Large intestine (tissue), 3 donors: ENCODE measurements around the gene KANSL1. TPM values are rescaled to one million over a fixed set of nuclear protein-coding genes. Genes with fewer than 3 reads are reported as not detected.
"Not testable (repeated sequence)": the region's sequence is repeated elsewhere in the genome, so short reads cannot be mapped to it uniquely, and the experiment has no call there.

Experiments
- DNase-seq, 2 donors: peaks; one replicate each; pipeline versions ENCODE4 v3.0.0 to v3.0.0-alpha.2; 2013
- H3K27ac ChIP-seq: one replicate; pipeline ENCODE4 v1.5.1; 2013; ENCODE audit warnings: low read length
- H3K27me3 ChIP-seq: 2 replicates; pipeline ENCODE4 v1.6.1; 2013; ENCODE audit warnings: low read length; ENCODE audit not compliant: control insufficient read depth, insufficient read depth
- H3K36me3 ChIP-seq: 2 replicates; pipeline ENCODE4 v1.6.1; 2013; ENCODE audit warnings: low read length; ENCODE audit not compliant: control insufficient read depth, insufficient read depth
- H3K4me1 ChIP-seq: one replicate; pipeline ENCODE4 v1.6.1; 2013; ENCODE audit warnings: low read length; ENCODE audit not compliant: control insufficient read depth, insufficient read depth
- H3K4me3 ChIP-seq: one replicate; pipeline ENCODE4 v1.5.1; 2013; ENCODE audit warnings: low read length
- H3K9me3 ChIP-seq: one replicate; pipeline ENCODE4 v1.6.1; 2013; ENCODE audit warnings: mild to moderate bottlenecking, low read depth, low read length, moderate library complexity; ENCODE audit not compliant: control insufficient read depth
- WGBS: methylation state at CpG from one replicate; pipeline ENCODE4 v1.1.5; 2013; ENCODE audit warnings: low lambda C conversion rate; ENCODE audit not compliant: insufficient coverage; 5-methylcytosine and 5-hydroxymethylcytosine counted together
- polyA plus RNA-seq: library from polyadenylated mRNA; unstranded; fragments of 120-200 nt; gene quantifications from one replicate; pipeline ENCODE4 v1.2.1, GENCODE V29; 2013

Gene KANSL1
- polyA plus RNA-seq, 1 donor, result 53.2 TPM

GRCh38 chr17:46101785-46102617, 91.2 kb downstream of the KANSL1 start:
- H3K36me3 ChIP-seq, H3K4me1 ChIP-seq, H3K9me3 ChIP-seq, H3K4me3 ChIP-seq, H3K27me3 ChIP-seq: not testable (repeated sequence)
- peak; percentile 8 to 55 for DNase-seq
- peak overlapping the region; percentile 45 for H3K27ac ChIP-seq
- 100% methylated on average over 1 of the region's 9 CpGs for WGBS

- Histone ChIP-seq H3K4me3 (no peak overlapping the region), H3K27ac (no peak overlapping the region), H3K4me1 (peaks cover 6% of the 10 kb centered on the region), H3K27me3 (no peaks in the 10 kb centered on the region), H3K9me3 (no peaks in the 10 kb centered on the region), H3K36me3 (no peaks in the 10 kb centered on the region)
- no peak for DNase-seq
- WGBS, result 67% methylated on average over 1 of the region's 2 CpGs
Measured at GRCh38 chr17:46100590-46100989, 92.6 kb downstream of the KANSL1 start.

GRCh38 chr17:46099865-46100264, 93.4 kb downstream of the KANSL1 start:
- H3K36me3 ChIP-seq, result no peaks in the 10 kb centered on the region
- H3K4me3 ChIP-seq, result no peak overlapping the region
- no peaks in the 10 kb centered on the region for H3K27me3 ChIP-seq
- H3K9me3 ChIP-seq, result no peaks in the 10 kb centered on the region
- DNase-seq, result no peak
- peaks cover 6% of the 10 kb centered on the region for H3K4me1 ChIP-seq
- no peak overlapping the region for H3K27ac ChIP-seq
- WGBS, result no CpG with 5 or more reads among the region's 1 CpG

GRCh38 chr17:46097497-46097896, 95.7 kb downstream of the KANSL1 start:
- DNase-seq, result no peak
- 100% methylated on average over 1 of the region's 1 CpG for WGBS
- Histone ChIP-seq H3K36me3 (peaks cover 6% of the 10 kb centered on the region), H3K9me3 (no peaks in the 10 kb centered on the region), H3K27ac (no peak overlapping the region), H3K27me3 (no peaks in the 10 kb centered on the region), H3K4me3 (no peak overlapping the region), H3K4me1 (peaks cover 6% of the 10 kb centered on the region)

- Histone ChIP-seq H3K9me3 (no peaks in the 10 kb centered on the region), H3K4me3 (no peak overlapping the region), H3K27me3 (no peaks in the 10 kb centered on the region), H3K27ac (no peak overlapping the region), H3K4me1 (no peaks in the 10 kb centered on the region), H3K36me3 (peaks cover 11% of the 10 kb centered on the region)
- no peak for DNase-seq
Measured at GRCh38 chr17:46092991-46093390, 100.2 kb downstream of the KANSL1 start.

GRCh38 chr17:46090871-46091270, 102.4 kb downstream of the KANSL1 start:
- no peak overlapping the region for H3K4me3 ChIP-seq
- WGBS, result 87% methylated on average over 3 of the region's 4 CpGs
- H3K4me1 ChIP-seq, result no peaks in the 10 kb centered on the region
- peaks cover 11% of the 10 kb centered on the region for H3K36me3 ChIP-seq
- H3K27me3 ChIP-seq, result no peaks in the 10 kb centered on the region
- DNase-seq, result no peak
- no peaks in the 10 kb centered on the region for H3K9me3 ChIP-seq
- no peak overlapping the region for H3K27ac ChIP-seq

- Histone ChIP-seq H3K9me3 (no peaks in the 10 kb centered on the region), H3K36me3 (peaks cover 13% of the 10 kb centered on the region), H3K4me3 (no peak overlapping the region), H3K4me1 (no peaks in the 10 kb centered on the region), H3K27ac (no peak overlapping the region), H3K27me3 (no peaks in the 10 kb centered on the region)
- no peak for DNase-seq
- WGBS, result no CpG with 5 or more reads among the region's 3 CpGs
Measured at GRCh38 chr17:46089389-46089965, 103.8 kb downstream of the KANSL1 start.

- 60% methylated on average over 1 of the region's 2 CpGs for WGBS
- DNase-seq, result no peak
- Histone ChIP-seq H3K27me3 (no peaks in the 10 kb centered on the region), H3K4me1 (no peaks in the 10 kb centered on the region), H3K4me3 (no peak overlapping the region), H3K27ac (no peak overlapping the region), H3K36me3 (peaks cover 7% of the 10 kb centered on the region), H3K9me3 (no peaks in the 10 kb centered on the region)
Measured at GRCh38 chr17:46088595-46088994, 104.6 kb downstream of the KANSL1 start.

GRCh38 chr17:46087871-46088270, 105.4 kb downstream of the KANSL1 start:
- no CpG with 5 or more reads among the region's 4 CpGs for WGBS
- not testable (repeated sequence) for DNase-seq, H3K36me3 ChIP-seq, H3K4me1 ChIP-seq, H3K4me3 ChIP-seq, H3K27me3 ChIP-seq, H3K9me3 ChIP-seq, H3K27ac ChIP-seq

- H3K4me3 ChIP-seq, result no peak overlapping the region
- no peaks in the 10 kb centered on the region for H3K4me1 ChIP-seq
- DNase-seq, result no peak
- WGBS, result no CpG with 5 or more reads among the region's 4 CpGs
- no peaks in the 10 kb centered on the region for H3K27me3 ChIP-seq
- peaks cover 10% of the 10 kb centered on the region for H3K36me3 ChIP-seq
- no peaks in the 10 kb centered on the region for H3K9me3 ChIP-seq
- H3K27ac ChIP-seq, result no peak overlapping the region
Measured at GRCh38 chr17:46086821-46087220, 106.4 kb downstream of the KANSL1 start.

- DNase-seq, result no peak
- Histone ChIP-seq H3K4me3 (no peak overlapping the region), H3K4me1 (no peaks in the 10 kb centered on the region), H3K27ac (no peak overlapping the region), H3K27me3 (no peaks in the 10 kb centered on the region), H3K36me3 (peaks cover 10% of the 10 kb centered on the region), H3K9me3 (no peaks in the 10 kb centered on the region)
- no CpG with 5 or more reads among the region's 6 CpGs for WGBS
Measured at GRCh38 chr17:46085522-46085921, 107.7 kb downstream of the KANSL1 start.
